NCI-H2171 treated with DMSO at 0.1 percent for 48 hours (cell line): Measurements from ENCODE around the gene TRIP6.

Experiments used
- DNase-seq: peaks from one replicate; lab custom pipeline; 2025; lab: John Stamatoyannopoulos, UW

The TRIP6 gene, protein sequence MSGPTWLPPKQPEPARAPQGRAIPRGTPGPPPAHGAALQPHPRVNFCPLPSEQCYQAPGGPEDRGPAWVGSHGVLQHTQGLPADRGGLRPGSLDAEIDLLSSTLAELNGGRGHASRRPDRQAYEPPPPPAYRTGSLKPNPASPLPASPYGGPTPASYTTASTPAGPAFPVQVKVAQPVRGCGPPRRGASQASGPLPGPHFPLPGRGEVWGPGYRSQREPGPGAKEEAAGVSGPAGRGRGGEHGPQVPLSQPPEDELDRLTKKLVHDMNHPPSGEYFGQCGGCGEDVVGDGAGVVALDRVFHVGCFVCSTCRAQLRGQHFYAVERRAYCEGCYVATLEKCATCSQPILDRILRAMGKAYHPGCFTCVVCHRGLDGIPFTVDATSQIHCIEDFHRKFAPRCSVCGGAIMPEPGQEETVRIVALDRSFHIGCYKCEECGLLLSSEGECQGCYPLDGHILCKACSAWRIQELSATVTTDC

DNA sequence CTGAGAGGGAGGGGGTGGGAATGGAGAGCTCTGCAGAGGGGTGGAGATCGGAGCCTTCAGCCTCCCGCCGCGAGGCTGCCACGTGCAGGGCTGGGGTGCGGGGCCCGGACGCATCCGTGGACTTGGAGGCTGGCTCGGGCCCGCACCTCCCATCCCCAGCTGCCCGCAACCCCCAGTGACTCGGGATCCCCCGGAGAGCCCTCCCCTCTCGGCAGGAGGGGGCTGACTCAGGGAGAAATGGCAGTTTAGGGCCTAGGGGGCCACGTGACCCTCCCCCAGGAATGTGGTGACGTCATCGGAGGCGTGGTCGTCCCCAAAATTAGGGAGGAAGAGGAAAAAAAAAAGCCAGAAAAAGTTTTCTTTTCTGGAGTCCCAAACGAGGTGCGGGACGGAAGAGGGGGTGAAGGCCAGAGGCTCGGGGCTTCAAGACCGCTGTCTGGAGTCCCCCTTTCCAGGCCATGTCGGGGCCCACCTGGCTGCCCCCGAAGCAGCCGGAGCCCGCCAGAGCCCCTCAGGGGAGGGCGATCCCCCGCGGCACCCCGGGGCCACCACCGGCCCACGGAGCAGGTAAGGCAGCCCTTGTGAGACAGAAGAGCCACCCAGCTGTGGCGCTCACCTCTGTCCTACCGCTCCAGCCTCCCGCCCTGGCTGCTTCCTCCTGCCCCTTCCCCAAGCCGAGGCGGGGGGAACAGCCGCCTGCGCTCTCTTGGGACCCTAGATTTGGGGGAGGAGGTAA is at the start of gene TRIP6:
TSS of gene TRIP6 (plus strand) at position 348 of the 736 bp plus-strand sequence. CDS start at position 459, 111 bp downstream.
- DNase-seq: peak; percentile 73

DNA sequence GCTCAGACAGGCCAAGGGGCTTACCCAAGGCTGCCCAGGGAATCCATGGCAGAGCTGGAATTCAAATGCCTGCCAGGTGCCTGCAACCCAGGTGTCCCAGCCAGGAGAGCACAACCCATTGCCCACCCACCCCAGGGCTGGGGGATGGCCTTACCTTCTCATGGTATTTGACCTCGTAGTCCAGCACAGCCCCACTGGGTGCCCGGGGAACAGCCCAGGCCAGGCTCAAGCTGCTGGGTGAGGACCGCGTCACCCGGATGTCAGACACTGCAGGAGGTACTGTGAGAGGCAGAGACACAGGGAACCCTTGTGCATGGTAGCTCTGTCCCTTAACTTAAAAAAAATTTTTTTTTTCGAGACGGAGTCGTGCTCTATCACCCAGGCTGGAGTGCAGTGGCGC is 48.8 kb upstream of the TRIP6 start:
- DNase-seq: no peak

DNA sequence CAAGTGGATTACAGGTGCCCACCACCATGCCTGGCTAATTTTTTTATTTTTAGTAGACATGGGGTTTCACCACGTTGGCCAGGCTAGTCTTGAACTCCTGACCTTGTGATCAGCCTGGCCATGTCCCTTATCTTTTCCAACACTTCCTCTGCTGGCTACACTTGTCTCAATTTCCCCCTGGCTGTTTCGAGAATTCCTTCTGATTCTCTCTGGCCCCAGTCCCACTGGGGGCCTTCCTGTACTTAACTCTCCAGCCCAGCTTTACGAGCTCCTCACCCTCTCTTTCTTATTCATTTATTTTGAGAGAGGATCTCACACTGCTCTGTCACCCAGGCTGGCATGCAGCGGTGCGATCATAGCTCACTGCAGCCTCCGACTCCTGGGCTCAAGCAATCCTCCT is 48.4 kb upstream of the TRIP6 start:
- DNase-seq: no peak

DNA sequence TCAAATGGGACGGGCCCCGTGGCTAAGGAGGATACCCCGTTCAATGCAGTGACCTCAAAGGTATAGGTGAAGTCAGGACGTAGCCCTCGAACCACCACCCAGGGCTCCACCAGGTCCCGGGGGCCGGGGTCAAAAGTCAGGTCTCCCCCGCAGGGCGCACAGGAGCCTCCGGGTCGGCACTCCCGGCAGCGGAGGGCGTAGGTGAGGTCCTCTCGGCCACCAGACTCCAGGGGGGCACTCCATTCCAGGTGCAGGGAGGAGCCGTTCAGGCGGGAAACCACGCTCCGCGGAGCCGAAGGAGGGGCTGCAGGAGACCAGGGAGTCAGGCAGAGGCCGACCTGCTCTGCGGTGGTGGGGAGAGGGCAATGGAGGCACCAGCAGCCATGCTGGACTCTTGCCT is 47.6 kb upstream of the TRIP6 start:
- DNase-seq: no peak

DNA sequence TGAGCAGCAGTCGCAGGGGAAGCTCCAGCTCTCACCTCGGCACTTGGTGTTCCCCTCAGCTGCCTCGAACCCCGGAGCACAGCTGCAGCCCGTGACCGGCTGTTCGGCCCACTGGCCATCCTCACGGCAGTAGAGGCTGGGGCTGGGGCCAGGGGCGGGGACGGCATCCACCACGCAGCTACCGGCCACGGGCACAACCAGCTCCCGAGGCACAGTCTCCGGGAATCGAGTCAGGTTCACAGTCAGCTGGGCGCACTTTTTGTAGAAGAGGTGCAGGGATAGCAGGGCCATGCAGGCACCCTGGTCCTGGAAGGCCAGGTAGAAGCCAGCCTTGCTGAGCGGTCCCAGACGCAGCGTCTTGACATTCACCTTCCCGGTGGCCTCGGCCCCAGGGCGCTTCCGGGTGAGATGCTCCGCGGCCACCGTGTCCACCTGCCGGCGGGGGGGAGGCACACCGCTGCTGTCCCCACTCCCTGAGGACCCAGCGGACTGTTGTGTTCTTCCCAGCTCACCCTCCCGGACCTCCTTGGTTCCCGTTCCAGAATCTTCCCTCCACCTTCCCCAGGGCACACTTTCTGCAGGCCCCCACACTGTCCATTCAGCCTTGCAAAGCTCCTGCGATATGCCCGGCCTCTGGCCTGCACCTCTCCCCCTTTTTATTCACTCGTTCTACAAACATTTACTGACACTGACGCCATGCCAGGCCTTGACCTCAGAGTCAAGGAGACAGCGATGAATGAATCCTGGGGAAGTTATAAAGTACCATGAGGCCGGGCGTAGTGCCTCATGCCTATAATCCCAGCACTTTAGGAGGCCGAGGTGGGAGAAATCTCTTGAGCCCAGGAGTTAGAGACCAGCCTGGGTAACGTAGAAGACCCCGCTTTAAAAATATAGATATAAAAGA is 44.7 kb upstream of the TRIP6 start:
- no peak for DNase-seq

DNA sequence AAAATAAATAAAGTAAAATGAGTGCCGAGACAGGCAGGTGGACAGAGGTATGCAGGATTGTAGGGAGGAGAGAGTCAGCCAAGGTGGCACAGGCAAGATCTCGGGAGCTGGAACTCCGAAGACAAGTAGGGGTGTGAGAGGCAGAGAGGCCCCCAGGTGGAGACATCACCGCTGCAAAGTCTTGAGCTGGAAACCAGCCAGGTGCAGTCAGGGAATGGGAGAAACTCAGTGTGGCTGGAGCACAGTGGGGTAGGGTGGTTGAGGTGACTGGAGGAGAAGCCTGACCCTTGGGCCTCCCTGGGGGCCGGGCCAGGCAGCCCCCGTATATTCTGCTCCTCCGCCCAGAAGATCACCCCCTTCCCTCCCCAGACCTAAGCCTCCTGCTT is 44.1 kb upstream of the TRIP6 start:
- no peak for DNase-seq

DNA sequence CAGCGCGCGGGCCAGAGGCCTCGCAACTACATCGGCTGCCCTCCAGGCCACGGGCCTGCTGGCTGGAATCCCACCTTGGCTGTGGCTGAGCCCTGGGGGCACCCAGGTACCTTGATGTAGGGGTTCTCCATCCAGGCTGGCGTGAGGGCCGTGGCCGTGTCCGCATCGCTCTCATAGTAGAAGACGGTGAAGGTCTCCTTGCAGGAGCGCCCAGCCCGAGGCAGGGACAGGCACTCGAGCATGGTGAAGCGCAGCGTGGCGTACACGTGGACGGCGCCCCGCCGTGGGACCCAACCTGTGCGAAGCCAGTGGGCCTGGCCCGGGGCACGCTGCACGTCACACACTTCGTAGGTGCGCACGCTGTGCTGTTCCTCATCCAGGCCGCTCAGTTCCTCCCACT is 43.7 kb upstream of the TRIP6 start:
- DNase-seq: no peak

DNA sequence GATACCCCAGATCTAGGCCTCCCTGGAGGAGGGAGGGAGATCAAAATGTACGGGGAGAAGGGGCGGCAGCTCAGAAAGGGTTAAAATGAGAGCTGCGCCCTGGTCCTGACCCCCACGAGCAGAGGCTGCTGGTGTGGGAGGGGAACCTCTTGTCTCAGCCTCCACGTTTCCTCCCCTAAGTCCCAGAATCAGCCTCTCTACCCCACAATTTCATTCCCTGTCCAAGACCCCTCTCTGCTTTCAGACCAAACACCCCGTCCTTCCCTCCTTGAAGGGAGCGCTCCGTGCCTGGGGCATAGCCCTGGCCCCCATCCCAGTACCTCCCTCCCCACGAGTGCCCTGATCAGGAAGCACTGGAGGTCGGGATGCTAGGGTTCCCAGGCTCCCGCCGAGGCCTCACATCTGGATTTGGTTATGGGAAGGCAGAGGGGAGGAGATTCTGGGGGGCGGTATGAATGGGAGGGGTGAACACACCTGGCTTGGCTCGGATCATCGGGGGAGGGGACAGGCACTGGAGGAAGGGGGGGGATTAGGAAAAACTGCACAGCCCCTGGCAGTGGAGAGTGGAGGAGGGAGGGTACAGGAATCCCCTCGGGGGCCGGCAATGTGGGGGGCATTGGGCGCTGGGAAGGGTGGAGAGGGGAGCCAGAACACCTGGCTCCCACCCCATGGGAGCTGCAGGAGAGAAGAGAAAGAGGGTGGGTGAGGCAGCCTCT is 42.5 kb upstream of the TRIP6 start:
- no peak for DNase-seq

DNA sequence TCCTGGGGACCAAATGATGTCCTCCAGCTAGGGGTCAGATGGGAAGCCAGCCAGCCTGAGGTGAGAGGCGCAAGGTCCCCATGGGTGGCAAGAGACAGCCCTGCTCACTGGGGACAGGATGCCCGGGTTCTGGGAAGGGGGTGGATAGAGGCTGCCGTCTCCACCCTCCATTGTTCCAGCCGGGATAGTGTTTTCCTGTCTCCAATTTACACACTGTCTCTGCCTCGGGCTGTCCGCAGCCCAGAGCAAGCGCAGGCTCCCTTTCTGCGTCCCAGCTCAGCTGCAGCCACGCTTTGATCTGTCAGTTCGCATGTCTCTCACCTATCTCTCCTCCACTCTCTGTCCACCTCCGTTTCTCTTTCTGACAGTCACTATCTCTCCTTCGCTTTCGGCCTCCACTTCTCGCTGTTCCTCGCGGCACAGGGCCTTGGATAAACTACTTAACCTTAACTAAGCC is 41.9 kb upstream of the TRIP6 start:
- no peak for DNase-seq

DNA sequence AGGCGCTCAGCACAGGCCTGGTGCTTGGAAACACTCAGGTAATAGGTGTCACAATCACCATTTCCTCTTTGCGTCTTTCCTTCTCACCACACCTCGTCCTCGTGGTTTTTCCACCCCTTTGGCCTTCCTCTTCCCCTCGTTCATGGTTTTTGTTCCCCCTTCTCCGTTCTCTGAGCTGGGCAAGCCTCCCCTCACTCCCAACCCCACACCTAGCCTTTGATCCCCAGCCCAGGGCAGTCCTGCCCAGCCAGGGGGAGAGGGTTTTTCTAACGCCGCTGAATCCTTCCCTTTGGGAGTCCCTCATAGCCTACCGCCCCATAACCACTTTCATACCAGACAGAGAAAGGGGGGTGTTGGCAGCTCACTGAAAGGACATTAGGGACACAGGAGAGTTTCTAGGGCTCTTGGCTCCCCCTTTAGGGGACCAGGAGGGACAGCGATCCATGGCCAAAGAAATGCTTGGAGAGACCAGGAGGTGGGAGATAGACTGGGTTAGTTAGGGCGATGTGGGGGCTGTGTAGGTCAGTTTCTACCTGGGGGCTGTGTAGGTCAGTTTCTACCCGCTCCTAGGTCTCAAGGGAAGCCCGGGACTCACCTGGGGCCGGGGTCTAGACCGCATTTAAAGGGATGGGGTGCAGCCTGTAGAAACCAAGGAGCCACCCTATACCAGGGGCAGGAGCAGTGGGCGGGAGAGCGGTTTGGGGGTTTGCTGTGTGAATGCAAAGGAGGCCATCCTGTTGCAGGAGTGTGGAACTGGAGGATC is 41.3 kb upstream of the TRIP6 start:
- peak; percentile 39 for DNase-seq

DNA sequence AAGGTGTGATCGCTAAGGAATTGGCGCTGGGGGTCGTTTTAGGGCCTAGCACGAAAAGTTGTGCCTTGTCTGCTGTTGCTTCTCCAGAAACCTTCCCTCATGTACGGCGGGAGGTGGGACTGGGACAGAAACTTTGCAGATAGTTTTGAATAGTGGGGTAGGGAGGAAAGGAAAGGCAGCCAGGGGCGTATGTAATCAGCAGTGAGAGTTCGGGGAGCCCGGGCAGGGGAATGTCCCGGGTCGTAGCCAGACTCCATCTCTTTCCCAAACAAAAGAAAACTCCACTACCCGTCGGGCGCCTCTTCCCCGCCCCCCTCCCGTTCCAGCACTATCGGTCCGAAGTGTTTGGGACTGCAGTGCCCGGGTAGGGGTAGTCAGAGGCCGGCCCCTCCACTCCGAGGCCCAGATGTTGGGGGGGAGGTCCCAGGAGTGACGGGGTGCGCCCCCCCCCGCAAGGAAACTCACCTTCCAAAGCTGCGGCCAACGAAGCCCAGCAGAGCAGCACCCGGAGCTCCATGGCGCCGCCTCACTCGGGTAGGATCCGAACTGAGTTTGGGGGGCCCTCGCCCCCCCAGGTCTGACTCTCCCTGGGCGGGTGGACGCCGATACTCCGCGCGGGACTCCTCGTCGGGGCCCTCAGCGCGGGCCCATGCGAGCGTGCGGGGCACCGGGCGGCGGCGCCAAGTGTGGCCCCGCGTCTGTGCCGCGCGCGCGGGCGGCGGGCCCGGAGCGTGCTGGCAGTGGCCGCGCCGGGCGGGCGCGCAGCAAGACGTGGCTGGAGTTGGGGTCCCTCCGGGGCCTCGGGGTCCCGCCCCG is 40.5 kb upstream of the TRIP6 start:
- no peak for DNase-seq

DNA sequence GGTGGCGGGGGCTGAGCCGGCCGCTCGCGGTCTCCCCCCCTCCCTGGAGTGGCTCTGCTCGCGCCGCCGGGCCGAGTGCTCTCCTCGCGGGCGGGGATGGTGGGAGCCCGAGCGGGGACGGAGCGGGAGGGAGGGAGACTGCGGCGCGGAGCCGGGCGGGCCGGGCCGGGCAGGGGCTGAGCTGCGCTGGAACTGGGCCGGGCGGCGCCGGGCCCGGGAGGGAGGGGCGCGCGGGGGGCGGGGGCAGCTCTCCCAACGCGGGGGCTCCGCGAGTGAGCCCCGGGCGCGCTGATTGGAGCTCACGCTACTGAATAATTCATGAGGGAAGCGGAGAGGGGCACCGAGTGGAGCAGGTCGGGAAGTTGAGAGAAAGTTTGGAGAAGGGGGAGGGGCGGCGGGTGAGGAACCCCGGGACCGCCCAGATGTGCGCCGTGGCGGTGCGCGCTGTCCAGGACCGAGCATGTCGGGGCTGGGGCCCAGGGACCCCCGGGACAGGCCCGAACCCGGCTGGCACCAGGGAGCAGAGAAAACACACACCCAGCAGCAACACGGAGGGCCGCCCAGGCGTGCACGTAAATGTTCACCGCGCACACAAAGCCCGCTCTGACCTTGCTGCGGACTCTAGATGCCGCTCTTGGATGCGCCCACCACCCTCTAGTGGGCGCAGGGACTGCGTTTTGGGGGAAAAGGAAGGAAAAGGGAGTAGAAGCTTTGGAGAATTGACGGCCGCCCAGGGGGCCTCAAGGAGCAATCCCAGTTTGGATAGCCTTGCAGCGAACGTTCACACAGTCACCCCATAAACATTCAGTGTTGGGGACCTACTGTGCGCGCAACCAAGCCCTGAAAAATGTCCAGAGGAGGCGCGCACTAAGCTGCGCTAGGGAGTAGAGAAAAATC is 39.6 kb upstream of the TRIP6 start, which contains the start of gene EPHB4:
TSS of gene EPHB4 (minus strand) at position 194 of the 897 bp plus-strand sequence. CDS start 493 bp downstream, outside the sequence.
- peak; percentile 71 for DNase-seq

DNA sequence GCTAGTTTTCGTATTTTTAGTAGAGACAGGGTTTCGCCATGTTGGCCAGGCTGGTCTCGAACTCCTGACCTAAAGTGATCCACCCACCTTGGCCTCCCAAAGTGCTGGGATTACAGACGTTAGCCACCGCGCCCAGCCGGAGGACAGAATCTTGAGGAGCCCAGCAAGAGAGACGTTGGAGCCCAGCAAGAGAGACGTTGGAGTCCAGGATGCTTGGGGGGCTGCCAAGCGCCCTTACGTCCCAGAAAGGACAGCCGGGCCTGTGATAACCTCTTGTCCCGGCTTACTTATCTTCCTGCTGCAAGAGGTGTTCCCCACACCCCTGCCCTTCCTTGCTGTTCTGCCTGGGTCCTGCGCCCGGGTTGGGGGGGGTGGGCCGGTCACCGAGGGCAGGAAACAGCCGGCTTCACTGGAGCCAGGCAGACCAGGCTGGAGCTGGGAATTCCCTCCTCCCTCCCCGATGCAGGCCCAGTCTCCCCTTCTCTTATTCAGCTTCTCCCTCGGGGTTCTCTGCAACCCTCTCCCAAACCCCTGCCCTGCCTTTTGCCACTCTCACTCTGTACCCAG is 38.0 kb upstream of the TRIP6 start:
- DNase-seq: no peak

DNA sequence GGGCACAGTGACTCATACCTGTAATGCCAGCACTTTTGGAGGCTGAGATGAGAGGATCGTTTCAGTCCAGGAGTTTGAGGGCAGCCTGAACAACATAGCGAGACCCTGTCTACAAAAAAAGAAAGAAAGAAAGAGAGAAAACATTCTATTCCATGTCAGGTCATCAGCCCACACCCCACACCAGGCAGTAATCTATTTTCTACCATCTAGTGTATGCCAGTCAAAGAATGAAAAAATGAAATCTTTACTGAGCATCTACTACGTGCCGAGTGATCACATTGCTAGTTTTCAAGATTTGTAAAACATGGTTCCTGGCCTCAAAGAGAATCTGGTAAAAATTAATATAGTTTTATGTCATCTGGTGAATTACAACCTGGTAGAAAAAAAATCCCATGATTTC is 36.8 kb upstream of the TRIP6 start:
- no peak for DNase-seq

DNA sequence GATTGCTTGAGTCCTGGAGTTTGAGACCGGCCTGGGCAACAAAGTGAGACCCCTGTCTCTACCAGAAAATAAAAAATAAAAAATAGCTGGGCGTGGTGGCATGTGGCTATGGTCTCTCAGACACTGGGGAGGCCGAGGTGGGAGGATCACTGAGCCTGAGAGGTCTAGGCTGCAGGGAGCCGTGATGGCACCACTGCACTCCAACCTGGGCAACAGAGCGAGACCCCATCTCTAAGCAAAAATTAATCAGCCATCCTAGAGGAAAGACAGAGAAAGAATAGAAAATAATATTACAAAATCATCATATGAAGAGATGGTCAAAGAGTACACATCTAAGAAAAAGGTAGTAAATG is 34.9 kb upstream of the TRIP6 start:
- no peak for DNase-seq

DNA sequence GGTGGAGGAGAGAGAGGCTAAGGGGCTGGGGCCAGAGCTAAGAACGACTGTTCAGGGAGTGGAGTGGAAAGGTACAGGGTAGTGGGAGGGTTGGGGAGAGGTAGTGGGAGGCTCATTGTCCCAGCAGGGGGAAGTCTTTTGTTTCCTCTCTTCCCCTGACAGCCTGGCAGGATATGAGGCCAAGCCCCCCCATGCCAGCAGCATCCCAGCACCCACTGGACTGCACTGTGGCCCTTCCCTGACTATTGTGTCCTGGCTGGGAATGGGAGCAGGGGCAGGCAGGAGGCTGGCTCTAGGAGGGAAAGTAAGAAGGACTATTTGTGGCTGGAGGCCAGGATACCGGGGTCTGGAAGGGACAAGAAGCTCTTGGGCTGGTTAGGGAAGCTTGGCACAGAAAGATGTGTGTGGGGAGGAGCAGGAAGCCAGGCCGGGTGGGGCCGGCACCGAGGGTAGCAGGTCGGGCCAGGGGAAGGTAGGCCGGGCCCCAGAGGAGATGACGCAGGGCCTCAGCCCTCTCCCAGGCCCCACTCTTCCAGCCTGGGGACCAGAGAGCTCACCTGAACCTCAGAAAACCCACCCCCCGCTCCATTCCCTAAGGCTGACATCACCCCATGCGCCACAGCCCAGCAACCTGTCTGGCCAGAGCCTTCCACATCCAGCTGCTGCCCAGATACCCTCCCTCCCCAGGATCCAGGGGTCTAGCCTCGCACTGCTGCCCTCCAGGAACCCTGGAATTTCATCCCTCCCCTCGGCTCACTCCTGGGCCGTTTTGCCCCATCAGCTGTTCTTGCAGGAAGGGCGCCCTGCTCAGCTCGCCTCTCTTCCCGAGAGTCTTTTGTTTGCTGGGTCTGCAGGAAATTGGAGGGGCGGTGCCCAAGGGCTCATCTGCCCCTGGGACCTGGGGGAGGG is 31.0 kb upstream of the TRIP6 start:
- no peak for DNase-seq

DNA sequence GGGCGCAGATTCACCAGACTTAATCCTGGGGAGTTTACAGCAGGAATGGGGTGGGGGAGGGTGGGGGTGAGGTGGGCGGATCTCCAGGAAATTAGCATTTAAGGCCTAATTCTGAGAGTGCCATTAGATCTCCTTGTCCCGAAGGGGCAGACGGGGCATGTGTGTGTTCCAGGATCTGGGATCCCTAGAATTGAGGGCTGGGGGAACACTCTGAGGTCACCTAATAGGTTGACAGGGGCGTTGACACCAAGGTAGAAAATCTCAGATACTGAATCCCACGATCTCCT is 30.4 kb upstream of the TRIP6 start:
- DNase-seq: no peak
